Endothelial cell of umbilical vein (primary cell): ENCODE results near the gene MRNIP. TPM values are rescaled to one million over a fixed set of nuclear protein-coding genes. Genes with fewer than 3 reads are reported as not detected.

Experiments used
- BruUV-seq: library from RNA; stranded (reverse); fragments of 400-500 nt; replicated peaks from 2 replicates; lab custom pipeline; 2021; lab: Mats Ljungman, UMichigan
- CTCF ChIA-PET: fragments of 300-600, 350-600 bp; sonication (Branson Sonifier 250); formaldehyde crosslinking; loops from one replicate; lab custom pipeline; 2021; ENCODE audit warnings: antibody characterized with exemption, inconsistent platforms; lab: Charles Lee
- POLR2A ChIA-PET: fragments of 300-600, 350-600 bp; sonication (Branson Sonifier 250); formaldehyde crosslinking; loops from one replicate; lab custom pipeline; 2021; ENCODE audit warnings: antibody characterized with exemption, inconsistent platforms; lab: Charles Lee
- DNase-seq: peaks from one replicate; pipeline ENCODE4 v3.0.0-alpha.2; 2011; ENCODE audit warnings: low read depth, low spot score
- FAIRE-seq: peaks from 2 replicates; lab custom pipeline; 2011; peaks lifted over from hg19 to GRCh38; lab: Jason Lieb, UNC
- H2AFZ ChIP-seq: 2 replicates; pipeline ENCODE4 v1.6.0; 2012; ENCODE audit warnings: low read depth, low read length, control low read depth, inconsistent platforms
- H3K27ac ChIP-seq: 2 replicates; pipeline ENCODE4 v1.5.1; 2011; ENCODE audit warnings: low read depth, mild to moderate bottlenecking, control low read depth, low read length, moderate library complexity; ENCODE audit not compliant: insufficient read depth
- H3K27me3 ChIP-seq, 2 experiments: 2 replicates each; pipeline versions ENCODE4 v1.6.0 to v1.6.1; 2011; ENCODE audit warnings: low read length in 2 of 2, mixed read lengths in 1 of 2; ENCODE audit not compliant: control insufficient read depth in 2 of 2, insufficient read depth in 2 of 2
- H3K36me3 ChIP-seq, 2 experiments: 2 replicates in 1 of 2; 3 replicates in 1 of 2; pipeline ENCODE4 v1.5.1; 2011; ENCODE audit warnings: low read length in 2 of 2, mild to moderate bottlenecking in 1 of 2, moderate library complexity in 1 of 2; ENCODE audit not compliant: control insufficient read depth in 2 of 2, insufficient read depth in 2 of 2; ENCODE audit errors: extremely low read depth in 1 of 2
- H3K4me1 ChIP-seq: 3 replicates; pipeline ENCODE4 v1.5.1; 2011; ENCODE audit warnings: mild to moderate bottlenecking, low read length; ENCODE audit not compliant: control insufficient read depth, insufficient read depth; ENCODE audit errors: extremely low read depth
- H3K4me2 ChIP-seq: 2 replicates; pipeline ENCODE4 v1.6.1; 2011; ENCODE audit warnings: low read length, control low read depth, mixed read lengths; ENCODE audit not compliant: insufficient read depth
- H3K4me3 ChIP-seq, 3 experiments: fragments of 200-600 bp in 1 of 3; sonication (generic), shearing (Covaris generic) in 1 of 3; replicated peaks in 1 of 3; 2 replicates each; pipeline ENCODE4 v1.5.1; 2011 to 2016; ENCODE audit warnings: control low read depth in 3 of 3, low read length in 3 of 3, mild to moderate bottlenecking in 2 of 3, inconsistent platforms in 1 of 3, low read depth in 1 of 3, moderate library complexity in 1 of 3; ENCODE audit not compliant: insufficient read depth in 1 of 3
- H3K79me2 ChIP-seq: 2 replicates; pipeline ENCODE4 v1.6.0; 2012; ENCODE audit warnings: low read length, inconsistent platforms; ENCODE audit not compliant: control insufficient read depth, insufficient read depth
- H3K9ac ChIP-seq: replicated peaks from 2 replicates; pipeline ENCODE3; 2011; ENCODE audit warnings: low read length, control low read depth; ENCODE audit not compliant: insufficient read depth; ENCODE audit errors: extremely low read depth
- H3K9me1 ChIP-seq: replicated peaks from 3 replicates; pipeline ENCODE4 v1.6.0; 2011; ENCODE audit warnings: mild to moderate bottlenecking, low read length; ENCODE audit not compliant: control insufficient read depth, insufficient read depth; ENCODE audit errors: extremely low read depth
- H3K9me3 ChIP-seq: replicated peaks from 2 replicates; pipeline ENCODE4 v1.5.1; 2012; ENCODE audit warnings: low read length, inconsistent platforms; ENCODE audit not compliant: control insufficient read depth, insufficient read depth
- H4K20me1 ChIP-seq: replicated peaks from 2 replicates; pipeline ENCODE3; 2011; ENCODE audit warnings: mild to moderate bottlenecking, low read length; ENCODE audit not compliant: control insufficient read depth, insufficient read depth; ENCODE audit errors: extremely low read depth
- EZH2 ChIP-seq: IDR thresholded peaks from 2 replicates; pipeline ENCODE4 v1.6.1; 2012; ENCODE audit warnings: borderline replicate concordance, low read depth, mild to moderate bottlenecking, moderate library complexity, low read length, inconsistent platforms; ENCODE audit not compliant: severe bottlenecking
- FOS ChIP-seq: IDR thresholded peaks from 2 replicates; pipeline ENCODE4 v1.6.1; 2011; ENCODE audit warnings: mild to moderate bottlenecking, low read length, moderate library complexity, borderline replicate concordance; ENCODE audit not compliant: insufficient read depth
- GATA2 ChIP-seq: IDR thresholded peaks from 2 replicates; pipeline ENCODE4 v1.7.0; 2011; ENCODE audit warnings: low read depth, mild to moderate bottlenecking, moderate library complexity, mixed read lengths, low read length; ENCODE audit not compliant: insufficient read length, insufficient read depth
- JUN ChIP-seq: IDR thresholded peaks from 2 replicates; pipeline ENCODE4 v1.6.1; 2011; ENCODE audit warnings: borderline replicate concordance, low read depth; ENCODE audit not compliant: insufficient read length, insufficient read depth
- MYC ChIP-seq: IDR thresholded peaks from one replicate; pipeline ENCODE4 v1.6.1; 2011; ENCODE audit warnings: mild to moderate bottlenecking, low read depth, low read length
- POLR2A ChIP-seq: IDR thresholded peaks from 2 replicates; pipeline ENCODE4 v1.6.1; 2012; ENCODE audit warnings: low read depth, mild to moderate bottlenecking, control low read depth, low read length
- POLR2AphosphoS5 ChIP-seq: IDR thresholded peaks from 2 replicates; pipeline ENCODE4 v1.6.1; 2012; ENCODE audit warnings: low read depth, mild to moderate bottlenecking, control low read depth, low read length, moderate library complexity; ENCODE audit not compliant: insufficient read depth
- dilution Hi-C: fragments of 300-500 bp; cut with MboI; formaldehyde crosslinking; loops from one replicate; pipeline ENCODE4 v1.15.0; 2019; ENCODE audit warnings: low sequenced_read_pairs; ENCODE audit not compliant: extremely low pct_ligation_motif_present
- intact Hi-C: fragments of 100-400 bp; cut with micrococcal nuclease; formaldehyde crosslinking; loops from one replicate; pipeline ENCODE4 v1.10.0; 2022
- polyA plus RNA-seq, 4 experiments: library from polyadenylated mRNA; depleted of rRNA in 3 of 4; stranded (reverse) in 3 of 4; unstranded in 1 of 4; fragments of >200 nt; gene quantifications; 2 replicates each; pipeline versions ENCODE4 v1.2.1 to v1.2.3, GENCODE V29; 2011 to 2012; ENCODE audit warnings: missing spikeins in 1 of 4
- total RNA-seq: library from RNA; stranded (reverse); gene quantifications from 2 replicates; pipeline ENCODE4 v1.2.3, GENCODE V29; 2021
- TF ChIP-seq, protein P1 (sequence below): IDR thresholded peaks from 2 replicates; pipeline ENCODE4 v1.6.1; 2011; ENCODE audit not compliant: insufficient read depth, insufficient read length
- TF ChIP-seq, protein P2 (sequence below), 2 donors: IDR thresholded peaks; 1 replicate in 1 of 2; 2 replicates in 1 of 2; pipeline ENCODE4 v1.5.1; 2011; ENCODE audit warnings: low read length in 2 of 2, mild to moderate bottlenecking in 2 of 2, moderate library complexity in 2 of 2, control low read depth in 1 of 2, inconsistent platforms in 1 of 2, low read depth in 1 of 2; ENCODE audit not compliant: insufficient read depth in 1 of 2; ENCODE audit errors: extremely low read depth in 1 of 2

The MRNIP gene
- total and polyA plus RNA-seq, 2 donors (not counting 3 experiments of a cell fraction or from before 2014, with no cell fraction given) = 17.1 to 19.1 TPM

DNA sequence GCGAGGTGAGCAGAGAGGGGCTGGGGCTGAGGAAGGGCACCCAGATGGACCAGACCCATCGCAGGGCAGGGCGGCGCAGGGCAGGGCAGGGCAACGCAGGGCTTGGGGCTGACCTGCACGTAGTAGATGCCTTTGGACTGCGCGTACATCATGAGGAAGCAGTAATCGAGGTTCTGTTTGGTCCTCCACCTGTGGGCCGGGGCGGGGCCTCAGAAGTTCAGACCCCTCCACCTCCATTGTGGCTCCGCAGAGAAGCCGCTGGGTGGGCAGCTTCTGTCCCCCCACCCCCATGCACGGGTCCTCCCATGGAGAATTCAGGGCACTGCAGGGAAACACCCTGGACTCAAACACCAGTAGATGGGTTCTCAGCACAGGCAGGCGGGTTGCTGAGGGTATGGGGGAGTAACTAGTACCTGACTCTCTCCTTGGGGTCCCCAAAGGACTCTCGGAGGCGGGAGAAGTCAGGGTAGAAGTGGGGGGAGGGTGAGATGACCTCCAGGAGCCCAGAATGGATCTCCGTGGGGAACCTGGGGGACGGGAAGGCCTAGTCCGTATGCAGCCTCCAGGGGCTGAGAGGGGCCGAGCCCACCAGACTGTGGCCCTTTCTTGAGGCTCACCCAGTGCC, 58.4 kb downstream of the MRNIP start:
- H3K79me2 ChIP-seq = peaks cover 22% of the 10 kb centered on the region
- peaks cover 10 to 41% of the 10 kb centered on the region in 2 experiments for H3K36me3 ChIP-seq
- TF ChIP-seq MYC (no peak), POLR2AphosphoS5 (no peak), GATA2 (no peak), POLR2A (no peak), JUN (no peak), FOS (no peak), EZH2 (no peak)
- TF ChIP-seq, protein P1, sequence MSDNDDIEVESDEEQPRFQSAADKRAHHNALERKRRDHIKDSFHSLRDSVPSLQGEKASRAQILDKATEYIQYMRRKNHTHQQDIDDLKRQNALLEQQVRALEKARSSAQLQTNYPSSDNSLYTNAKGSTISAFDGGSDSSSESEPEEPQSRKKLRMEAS = no peak
- TF ChIP-seq, protein P2, sequence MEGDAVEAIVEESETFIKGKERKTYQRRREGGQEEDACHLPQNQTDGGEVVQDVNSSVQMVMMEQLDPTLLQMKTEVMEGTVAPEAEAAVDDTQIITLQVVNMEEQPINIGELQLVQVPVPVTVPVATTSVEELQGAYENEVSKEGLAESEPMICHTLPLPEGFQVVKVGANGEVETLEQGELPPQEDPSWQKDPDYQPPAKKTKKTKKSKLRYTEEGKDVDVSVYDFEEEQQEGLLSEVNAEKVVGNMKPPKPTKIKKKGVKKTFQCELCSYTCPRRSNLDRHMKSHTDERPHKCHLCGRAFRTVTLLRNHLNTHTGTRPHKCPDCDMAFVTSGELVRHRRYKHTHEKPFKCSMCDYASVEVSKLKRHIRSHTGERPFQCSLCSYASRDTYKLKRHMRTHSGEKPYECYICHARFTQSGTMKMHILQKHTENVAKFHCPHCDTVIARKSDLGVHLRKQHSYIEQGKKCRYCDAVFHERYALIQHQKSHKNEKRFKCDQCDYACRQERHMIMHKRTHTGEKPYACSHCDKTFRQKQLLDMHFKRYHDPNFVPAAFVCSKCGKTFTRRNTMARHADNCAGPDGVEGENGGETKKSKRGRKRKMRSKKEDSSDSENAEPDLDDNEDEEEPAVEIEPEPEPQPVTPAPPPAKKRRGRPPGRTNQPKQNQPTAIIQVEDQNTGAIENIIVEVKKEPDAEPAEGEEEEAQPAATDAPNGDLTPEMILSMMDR (IDR thresholded peaks at IDR 0.05; ENCODE audit: extremely low read depth in 1 of 2, insufficient read depth in 1 of 2, low read depth in 1 of 2, low read length in 2 of 2) = no peak
- H3K4me1 ChIP-seq = peaks cover 22% of the 10 kb centered on the region
- intact Hi-C loops = loop anchor here (5.0 kb wide), 1 partner anchor 272 kb away; the partner anchor contains the start of gene RNF130
- H3K9ac ChIP-seq = no peak overlapping the region
- H3K27ac ChIP-seq = no peak overlapping the region
- no peak for DNase-seq
- no peaks in the 10 kb centered on the region for H3K9me3 ChIP-seq
- no peak overlapping the region for H2AFZ ChIP-seq
- H3K4me3 ChIP-seq = no peak overlapping the region
- no peak overlapping the region for H3K4me2 ChIP-seq
- FAIRE-seq = no peak
- BruUV-seq = no TSS peak
- no peaks in the 10 kb centered on the region for H4K20me1 ChIP-seq
- no peaks in the 10 kb centered on the region for H3K27me3 ChIP-seq
- CTCF ChIA-PET = no interaction called here
- POLR2A ChIA-PET = no interaction called here
- H3K9me1 ChIP-seq = no peaks in the 10 kb centered on the region
- dilution Hi-C loops = no loop called here
